Camera-type eye (tissue), 1 donor: Measurements from ENCODE around the gene ERBB3. TPM values are rescaled to one million over a fixed set of nuclear protein-coding genes. Genes with fewer than 3 reads are reported as not detected.

Experiments
- total RNA-seq: library from RNA; depleted of rRNA; stranded (reverse); fragments of >200 nt; gene quantifications from one replicate; pipeline ENCODE4 v1.2.3, GENCODE V29; 2014

The ERBB3 gene
- 28.4 TPM for total RNA-seq

GRCh38 chr12:56079723-56080555 lies at the start of gene ERBB3:
Gene ERBB3, plus strand, starts transcription at chr12:56080165. Its CDS starts 136 bp downstream, at chr12:56080301.

GRCh38 chr12:56041552-56042429 lies 38.2 kb upstream of the ERBB3 start, which contains the start of gene RPS26:
Gene RPS26, plus strand, starts transcription at chr12:56041918. Its CDS starts 249 bp downstream, at chr12:56042167.

GRCh38 chr12:56104109-56104814 lies 24.3 kb downstream of the ERBB3 start, which contains the start of gene PA2G4:
Gene PA2G4, plus strand, starts transcription at chr12:56104559. Its CDS starts 179 bp downstream, at chr12:56104738.

GRCh38 chr12:56116267-56117081 lies 36.5 kb downstream of the ERBB3 start, which contains the start of gene RPL41:
Gene RPL41, plus strand, starts transcription at chr12:56116633.

GRCh38 chr12:56117778-56118687 lies 38.1 kb downstream of the ERBB3 start, which contains the start of gene ZC3H10:
Gene ZC3H10, plus strand, starts transcription at chr12:56118266. Its CDS starts 2,297 bp downstream, at chr12:56120563.

GRCh38 chr12:56127888-56128669 lies 48.1 kb downstream of the ERBB3 start, which contains the start of gene ESYT1:
Gene ESYT1, plus strand, starts transcription at chr12:56128267. Its CDS starts 53 bp downstream, at chr12:56128320.

GRCh38 chr12:56152132-56152755 lies 72.3 kb downstream of the ERBB3 start, which contains the start of gene MYL6B:
Gene MYL6B, plus strand, starts transcription at chr12:56152587. Its CDS starts 1,332 bp downstream, at chr12:56153919.

Other genes starting within 250 kb of the ERBB3 start
- gene MMP19, start 237.2 kb upstream of the ERBB3 start, total RNA-seq: 2.3 TPM
- gene PYM1, start 152.3 kb upstream of the ERBB3 start, total RNA-seq: 20.8 TPM
- gene DGKA, start 149.0 kb upstream of the ERBB3 start, total RNA-seq: 35.2 TPM
- 363 TPM for gene PMEL, start 114.1 kb upstream of the ERBB3 start, total RNA-seq
- gene CDK2, start 113.3 kb upstream of the ERBB3 start, total RNA-seq: 17.2 TPM
- gene RAB5B, start 106.1 kb upstream of the ERBB3 start, total RNA-seq: 84.3 TPM
- 20.3 TPM for gene SUOX, start 82.9 kb upstream of the ERBB3 start, total RNA-seq
- gene IKZF4, start 59.1 kb upstream of the ERBB3 start, total RNA-seq: 6.3 TPM
- 457 TPM for gene RPS26, start 38.2 kb upstream of the ERBB3 start, total RNA-seq
- 85.4 TPM for gene PA2G4, start 24.4 kb downstream of the ERBB3 start, total RNA-seq
- 774 TPM for gene RPL41, start 36.5 kb downstream of the ERBB3 start, total RNA-seq
- 9.2 TPM for gene ZC3H10, start 38.1 kb downstream of the ERBB3 start, total RNA-seq
- gene ESYT1, start 48.1 kb downstream of the ERBB3 start, total RNA-seq: 59.4 TPM
- 153 TPM for gene MYL6B, start 72.4 kb downstream of the ERBB3 start, total RNA-seq
- gene MYL6, start 78.2 kb downstream of the ERBB3 start, total RNA-seq: 753 TPM
- gene SMARCC2, start 109.3 kb downstream of the ERBB3 start, total RNA-seq: 116 TPM
- 79.0 TPM for gene RNF41, start 141.8 kb downstream of the ERBB3 start, total RNA-seq
- gene NABP2, start 144.2 kb downstream of the ERBB3 start, total RNA-seq: 25.8 TPM
- 2.4 TPM for gene SLC39A5, start 149.9 kb downstream of the ERBB3 start, total RNA-seq
- gene ANKRD52, start 178.2 kb downstream of the ERBB3 start, total RNA-seq: 22.9 TPM
- gene COQ10A, start 186.8 kb downstream of the ERBB3 start, total RNA-seq: 17.2 TPM
- 109 TPM for gene CS, start 220.2 kb downstream of the ERBB3 start, total RNA-seq
- gene CNPY2, start 235.8 kb downstream of the ERBB3 start, total RNA-seq: 76.5 TPM